Lower lobe of right lung (tissue), 2 donors: ENCODE data around the gene CACNA1B. TPM values are rescaled to one million over a fixed set of nuclear protein-coding genes. Genes with fewer than 3 reads are reported as not detected.

Source experiments
- ATAC-seq, 2 donors: fragments of 200-7000 bp; cut with Tn5 transposase; one replicate each; pipeline ENCODE4 v1.9.1; 2020 to 2022; ENCODE audit warnings: mild to moderate bottlenecking in 2 of 2, moderate library complexity in 2 of 2
- DNase-seq: peaks from one replicate; pipeline ENCODE4 v3.0.0-alpha.2; 2020
- H3K27ac ChIP-seq: fragments of 200-600 bp; one replicate; pipeline ENCODE4 v1.8.0; 2022
- H3K27me3 ChIP-seq: fragments of 200-600 bp; one replicate; pipeline ENCODE4 v1.8.0; 2022; ENCODE audit warnings: low read depth
- H3K36me3 ChIP-seq: fragments of 200-600 bp; one replicate; pipeline ENCODE4 v1.8.0; 2022; ENCODE audit warnings: mild to moderate bottlenecking
- H3K4me1 ChIP-seq: fragments of 200-600 bp; one replicate; pipeline ENCODE4 v1.8.0; 2022
- H3K4me3 ChIP-seq: fragments of 200-600 bp; one replicate; pipeline ENCODE4 v1.8.0; 2022; ENCODE audit warnings: mild to moderate bottlenecking
- H3K9me3 ChIP-seq: fragments of 200-600 bp; one replicate; pipeline ENCODE4 v1.8.0; 2022
- CTCF ChIP-seq: fragments of 200-600 bp; IDR thresholded peaks from one replicate; pipeline ENCODE4 v1.8.0; 2022; ENCODE audit warnings: antibody characterized with exemption, mild to moderate bottlenecking
- intact Hi-C: fragments of 100-400 bp; cut with DNase I; formaldehyde crosslinking; loops from one replicate; pipeline ENCODE4 v1.11.0; 2022
- total RNA-seq: library from RNA; stranded (reverse); fragmentation: NEBNext Ultra II Directional; extraction: Animal tissue kit (Norgen Biotek cat#: 25700); gene quantifications from one replicate; pipeline ENCODE4 v1.2.1, GENCODE V29; 2021
- donor health status: DM: no; HTN: yes; CAD: no; lungs with severe emphysema.

Gene CACNA1B
- total RNA-seq, 1 donor from 2014 or later = 0.06 TPM

- no peaks in the 10 kb centered on the region for H3K36me3 ChIP-seq
- no peak for DNase-seq
- no peaks in the 10 kb centered on the region for H3K4me1 ChIP-seq
- ATAC-seq = no peak
- H3K4me3 ChIP-seq = no peak overlapping the region
- intact Hi-C loops = no loop called here
- no peak for TF ChIP-seq CTCF
- H3K27me3 ChIP-seq = no peaks in the 10 kb centered on the region
- no peaks in the 10 kb centered on the region for H3K9me3 ChIP-seq
- no peak overlapping the region for H3K27ac ChIP-seq
Observed at GRCh38 chr9:138072161-138072842, 194.7 kb downstream of the CACNA1B start.

DNA sequence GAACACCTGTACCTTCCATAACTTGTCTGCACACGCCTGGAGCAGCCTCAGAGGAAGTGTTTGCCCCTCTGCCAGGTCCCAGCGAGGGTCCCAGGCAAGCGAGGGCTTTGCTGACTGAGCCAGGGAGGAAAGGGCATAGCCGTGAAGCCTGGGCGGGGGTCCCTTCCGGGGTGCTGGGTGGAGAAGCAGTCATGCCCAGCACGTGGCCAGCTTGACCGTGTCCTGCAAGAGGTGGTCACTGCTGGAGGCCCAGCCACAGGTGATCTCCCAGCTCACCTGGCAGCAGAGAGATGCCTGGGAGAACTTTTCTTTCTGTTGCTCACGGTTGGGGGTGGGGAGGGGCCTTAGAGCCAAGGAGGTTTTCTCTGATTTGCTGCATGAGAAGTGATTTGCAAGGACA lies 195.3 kb downstream of the CACNA1B start:
- no peak for TF ChIP-seq CTCF
- Histone ChIP-seq H3K27me3 (no peaks in the 10 kb centered on the region), H3K36me3 (no peaks in the 10 kb centered on the region), H3K9me3 (no peaks in the 10 kb centered on the region), H3K4me1 (no peaks in the 10 kb centered on the region), H3K27ac (no peak overlapping the region), H3K4me3 (no peak overlapping the region)
- intact Hi-C loops = no loop called here
- DNase-seq (no peak), ATAC-seq (no peak)

GRCh38 chr9:138073408-138073807 lies 195.8 kb downstream of the CACNA1B start:
- no peak for DNase-seq
- no peak for ATAC-seq
- intact Hi-C loops = no loop called here
- H3K4me3 ChIP-seq = no peak overlapping the region
- no peak for TF ChIP-seq CTCF
- H3K4me1 ChIP-seq = no peaks in the 10 kb centered on the region
- no peaks in the 10 kb centered on the region for H3K9me3 ChIP-seq
- H3K27me3 ChIP-seq = no peaks in the 10 kb centered on the region
- no peaks in the 10 kb centered on the region for H3K36me3 ChIP-seq
- no peak overlapping the region for H3K27ac ChIP-seq

- no peak for DNase-seq
- no peak overlapping the region for H3K4me3 ChIP-seq
Observed at GRCh38 chr9:138073808-138074207, 196.2 kb downstream of the CACNA1B start.

GRCh38 chr9:138074516-138074915 lies 196.9 kb downstream of the CACNA1B start:
- intact Hi-C loops = no loop called here

More at GRCh38 chr9:138073808-138074207, 196.2 kb downstream of the CACNA1B start:
- ATAC-seq = no peak
- Histone ChIP-seq H3K4me1 (no peaks in the 10 kb centered on the region), H3K27me3 (no peaks in the 10 kb centered on the region), H3K27ac (no peak overlapping the region), H3K36me3 (no peaks in the 10 kb centered on the region), H3K9me3 (no peaks in the 10 kb centered on the region)
- intact Hi-C loops = no loop called here
- no peak for TF ChIP-seq CTCF

More at GRCh38 chr9:138074516-138074915, 196.9 kb downstream of the CACNA1B start:
- Histone ChIP-seq H3K27ac (no peak overlapping the region), H3K27me3 (no peaks in the 10 kb centered on the region), H3K4me3 (no peak overlapping the region), H3K9me3 (no peaks in the 10 kb centered on the region), H3K36me3 (no peaks in the 10 kb centered on the region), H3K4me1 (no peaks in the 10 kb centered on the region)
- DNase-seq (no peak), ATAC-seq (no peak)
- TF ChIP-seq CTCF = no peak
